Bladder microvascular endothelial cell (primary cell): ENCODE results near the gene SPATA33. TPM values are rescaled to one million over a fixed set of nuclear protein-coding genes. Genes with fewer than 3 reads are reported as not detected.

ENCODE experiments used
- total RNA-seq: library from RNA; depleted of rRNA; stranded (reverse); fragments of >200 nt; gene quantifications from 2 replicates; pipeline ENCODE4 v1.2.3, GENCODE V29; 2014

SPATA33 gene
- total RNA-seq = 1.9 and 3.8 TPM in 2 replicates

DNA sequence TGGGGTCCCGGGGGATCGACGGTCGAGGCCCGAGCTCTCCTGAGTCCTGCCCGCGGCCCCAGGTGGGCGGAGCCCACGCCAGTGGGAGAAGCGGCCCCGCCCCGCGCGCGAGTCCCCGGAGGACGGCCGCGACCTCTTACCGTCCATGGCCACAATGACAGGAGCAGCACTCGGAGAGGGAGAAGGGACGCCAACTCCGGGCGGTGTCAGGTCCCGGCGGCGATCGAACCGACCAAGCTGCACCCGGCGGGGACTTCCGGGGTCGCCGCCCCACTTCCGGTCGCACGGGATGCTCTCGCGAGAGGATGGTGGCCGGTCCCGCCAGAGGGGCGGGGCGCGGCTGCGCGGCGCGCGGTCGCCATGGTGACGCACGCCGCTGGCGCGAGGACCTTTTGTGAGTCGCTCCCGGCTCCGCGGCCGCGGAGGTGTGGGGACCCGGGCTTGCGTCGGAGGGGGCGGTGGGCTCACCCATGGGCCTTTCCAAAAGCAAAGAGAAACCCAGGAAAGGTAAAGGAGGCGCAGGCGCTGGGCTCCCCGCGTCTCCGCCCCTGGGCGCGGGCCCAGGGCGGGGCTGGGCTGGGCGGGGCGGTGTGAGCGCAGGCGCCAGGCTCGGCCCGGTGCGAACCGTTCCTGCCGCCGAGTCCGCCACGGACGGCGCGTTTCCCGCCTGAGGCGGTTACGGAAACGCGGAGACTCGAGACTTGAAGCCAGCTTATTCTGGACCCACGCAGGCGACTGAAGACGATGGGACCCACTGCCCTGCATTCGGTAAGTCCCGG, at the start of gene SPATA33, which contains the start of gene CHMP1A:
Gene SPATA33, plus strand, starts transcription at position 395 of the 779 bp plus-strand sequence. Its CDS starts 76 bp downstream, at position 471.
Gene CHMP1A, minus strand, starts transcription at position 267 of the 779 bp plus-strand sequence. Its CDS starts 120 bp downstream, at position 147.

DNA sequence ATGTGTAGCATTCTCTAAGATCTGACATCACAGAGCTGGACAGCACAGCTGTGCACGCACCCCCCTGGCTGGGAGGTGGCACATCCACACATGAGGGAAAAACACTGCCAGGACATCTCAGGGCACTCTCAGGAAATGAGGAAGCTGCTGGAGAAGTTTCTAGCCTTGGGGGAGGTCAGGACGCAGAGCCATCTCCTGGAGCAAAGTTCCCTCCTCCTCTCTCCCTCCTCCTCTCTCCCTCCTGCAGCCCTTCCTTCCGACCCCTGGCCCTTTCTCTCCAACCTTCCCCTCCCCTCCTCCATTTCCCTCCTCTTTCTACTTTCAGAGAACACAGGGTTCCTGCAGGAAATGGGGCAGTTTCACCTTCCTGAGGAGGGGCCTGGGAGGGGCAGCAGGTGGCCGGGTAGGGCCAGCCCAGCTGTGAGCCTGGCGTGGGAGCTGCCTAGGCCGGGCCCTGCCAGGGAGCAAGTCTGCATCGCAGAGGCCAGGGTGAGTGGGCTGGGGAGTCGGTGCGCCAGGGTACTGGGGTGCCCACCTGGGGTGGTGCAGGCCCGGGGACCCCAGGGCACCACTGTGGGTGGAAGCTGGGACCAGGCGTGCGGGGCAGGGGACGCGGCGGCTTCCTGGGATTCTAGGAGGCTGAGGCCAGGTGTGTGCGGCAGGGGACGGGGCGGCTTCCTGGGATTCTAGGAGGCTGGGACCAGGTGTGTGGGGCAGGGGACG, 44.2 kb upstream of the SPATA33 start, which contains the start of gene DPEP1:
Gene DPEP1, plus strand, starts transcription at position 412 of the 723 bp plus-strand sequence. CDS start 16,769 bp downstream, outside the sequence.

DNA sequence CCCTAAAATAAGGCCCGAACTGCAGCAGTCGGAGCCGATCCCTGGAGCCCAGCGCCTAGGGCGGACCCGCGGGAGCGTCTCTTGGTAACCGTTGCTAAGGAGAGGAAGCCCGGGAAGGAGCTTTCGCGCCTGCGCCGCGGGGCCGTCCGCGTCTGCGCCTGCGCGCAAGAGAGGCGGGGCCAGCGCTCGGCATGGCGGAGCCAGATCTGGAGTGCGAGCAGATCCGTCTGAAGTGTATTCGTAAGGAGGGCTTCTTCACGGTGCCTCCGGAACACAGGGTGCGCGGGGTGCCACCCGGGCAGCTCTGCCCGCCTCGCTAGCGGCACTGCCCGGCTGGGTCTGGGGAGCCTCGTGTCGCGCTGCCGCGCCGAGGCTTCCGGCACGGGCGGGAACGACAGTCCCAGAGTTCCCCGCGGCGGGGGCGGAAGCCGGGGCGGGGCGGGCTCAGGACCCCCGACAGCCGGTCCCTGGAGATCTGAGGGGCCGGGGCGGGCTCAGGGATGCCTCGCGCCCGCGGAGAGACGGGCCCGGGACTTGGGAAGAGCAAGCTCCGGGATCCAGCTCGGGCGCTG, 29.0 kb downstream of the SPATA33 start, which contains the start of gene CDK10:
Gene CDK10, plus strand, starts transcription at position 170 of the 572 bp plus-strand sequence. Its CDS starts 22 bp downstream, at position 192.

DNA sequence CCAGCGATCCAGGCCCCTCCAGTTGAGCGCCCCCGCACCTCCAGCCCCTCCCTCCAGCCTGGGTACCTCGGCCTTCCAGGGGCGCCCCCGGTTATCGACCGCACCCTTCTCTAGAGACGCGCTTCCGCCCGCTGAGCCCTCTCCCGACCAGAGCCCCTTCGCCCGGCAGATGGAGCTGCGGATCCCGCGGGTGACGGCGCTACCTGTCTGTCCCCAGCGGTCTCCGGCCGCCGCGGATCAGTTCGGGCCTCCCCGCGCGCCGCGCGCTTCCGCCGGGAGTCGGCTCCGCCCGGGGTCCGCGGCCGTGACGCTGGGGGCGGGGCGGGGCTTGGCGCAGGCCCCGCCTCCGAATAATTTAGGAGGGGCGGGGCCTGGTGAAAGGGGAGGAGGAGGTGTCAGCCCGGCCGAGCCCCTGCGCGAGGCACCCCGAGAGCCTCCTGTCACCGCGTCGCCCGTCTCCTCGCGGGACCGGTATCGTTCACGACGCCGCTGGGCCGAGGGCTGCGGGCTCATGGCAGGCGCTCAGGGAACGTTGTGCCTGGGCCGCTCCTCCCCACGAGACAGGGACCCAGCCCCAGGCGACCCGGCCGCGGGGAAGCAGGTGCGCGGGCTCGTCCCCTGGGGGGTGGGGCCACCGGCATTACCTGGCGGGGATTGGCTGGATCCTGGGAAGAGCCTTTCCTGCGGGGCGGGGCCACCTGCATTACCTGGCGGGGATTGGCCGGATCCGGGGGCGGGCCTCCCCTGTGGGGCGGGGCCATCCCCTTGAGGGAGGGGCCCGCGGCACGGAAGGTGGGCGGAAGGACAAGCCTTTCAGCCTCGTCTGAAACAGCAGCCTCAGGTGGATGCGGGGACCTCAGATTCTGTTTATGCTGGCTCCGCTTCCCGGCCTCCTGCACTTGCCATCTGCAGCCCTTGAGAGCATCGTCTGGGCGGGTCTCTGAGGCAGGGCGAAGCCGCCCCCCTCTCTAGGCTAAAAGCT, 44.1 kb downstream of the SPATA33 start, which contains the start of gene SPATA2L:
Gene SPATA2L, minus strand, starts transcription at position 281 of the 982 bp plus-strand sequence. CDS start 473 bp downstream, outside the sequence.

Other genes starting within 250 kb of the SPATA33 start
- 45.5 and 99.8 TPM in 2 replicates for gene ANKRD11, start 167.3 kb upstream of the SPATA33 start, total RNA-seq
- gene SPG7, start 149.4 kb upstream of the SPATA33 start, total RNA-seq = 93.6 and 180 TPM in 2 replicates
- 1,676 and 2,235 TPM in 2 replicates for gene RPL13, start 97.2 kb upstream of the SPATA33 start, total RNA-seq
- 1.3 and 3.6 TPM in 2 replicates for gene CPNE7, start 82.1 kb upstream of the SPATA33 start, total RNA-seq
- gene DPEP1, start 44.2 kb upstream of the SPATA33 start, total RNA-seq = 0.32 and 1.1 TPM in 2 replicates
- 94.9 and 121 TPM in 2 replicates for gene CHMP1A, start 128 bp upstream of the SPATA33 start, total RNA-seq
- gene CDK10, start 28.9 kb downstream of the SPATA33 start, total RNA-seq = 32.2 and 62.8 TPM in 2 replicates
- 13.0 and 18.1 TPM in 2 replicates for gene SPATA2L, start 43.9 kb downstream of the SPATA33 start, total RNA-seq
- 2.6 and 7.4 TPM in 2 replicates for gene VPS9D1, start 63.1 kb downstream of the SPATA33 start, total RNA-seq
- 16.4 and 31.5 TPM in 2 replicates for gene ZNF276, start 63.7 kb downstream of the SPATA33 start, total RNA-seq
- 16.5 and 20.1 TPM in 2 replicates for gene FANCA, start 158.8 kb downstream of the SPATA33 start, total RNA-seq
- gene SPIRE2, start 170.6 kb downstream of the SPATA33 start, total RNA-seq = 0.97 and 4.8 TPM in 2 replicates
- gene TCF25, start 215.8 kb downstream of the SPATA33 start, total RNA-seq = 136 and 197 TPM in 2 replicates